ENCODE data around the gene CAPN13. TPM values are rescaled to one million over a fixed set of nuclear protein-coding genes. Genes with fewer than 3 reads are reported as not detected.

Gene CAPN13
- total RNA-seq, 1 experiment from 2014 or later = 4.0 TPM

GRCh38 chr2:30684516-30684915, 122.7 kb downstream of the CAPN13 start:
- no peak for DNase-seq (ENCODE audit: low spot score)

- no peak for DNase-seq (ENCODE audit: low spot score)
Observed at GRCh38 chr2:30684026-30684425, 123.2 kb downstream of the CAPN13 start.

GRCh38 chr2:30683236-30683956, 123.8 kb downstream of the CAPN13 start:
- DNase-seq (ENCODE audit: low spot score) = no peak

GRCh38 chr2:30681022-30681421, 126.2 kb downstream of the CAPN13 start:
- no peak for DNase-seq (ENCODE audit: low spot score)

- DNase-seq (ENCODE audit: low spot score) = no peak
Observed at GRCh38 chr2:30680121-30680520, 127.1 kb downstream of the CAPN13 start.

GRCh38 chr2:30679426-30680088, 127.7 kb downstream of the CAPN13 start:
- no peak for DNase-seq (ENCODE audit: low spot score)

- DNase-seq (ENCODE audit: low spot score) = no peak
Observed at GRCh38 chr2:30678410-30679137, 128.7 kb downstream of the CAPN13 start.

GRCh38 chr2:30677861-30678385, 129.3 kb downstream of the CAPN13 start:
- DNase-seq (ENCODE audit: low spot score) = no peak

GRCh38 chr2:30677231-30677630, 130.0 kb downstream of the CAPN13 start:
- no peak for DNase-seq (ENCODE audit: low spot score)

- no peak for DNase-seq (ENCODE audit: low spot score)
Observed at GRCh38 chr2:30675758-30676157, 131.5 kb downstream of the CAPN13 start.

- no peak for DNase-seq (ENCODE audit: low spot score)
Observed at GRCh38 chr2:30673127-30673526, 134.1 kb downstream of the CAPN13 start.

Small RNA genes lying within 50 kb of the gene (small RNA-seq; reads per million reads assigned to genes)
- not detected for gene AC092569.1
